Uterus (tissue), 4 donors: ENCODE data around the gene OPN1SW. TPM values are rescaled to one million over a fixed set of nuclear protein-coding genes. Genes with fewer than 3 reads are reported as not detected.

Experiments used
- DNase-seq, 2 donors: peaks; one replicate each; pipeline ENCODE4 v3.0.0-alpha.2; 2019 to 2020
- H3K27ac ChIP-seq, 2 donors: fragments of 200-600 bp; sonication (generic); 1 replicate in 1 of 2; 2 replicates in 1 of 2; pipeline ENCODE4 v1.5.1; 2016 to 2018
- H3K27me3 ChIP-seq, 2 donors: fragments of 200-600 bp; sonication (generic); one replicate each; pipeline ENCODE4 v1.5.1; 2018 to 2019; ENCODE audit warnings: control low read depth in 1 of 2
- H3K36me3 ChIP-seq, 2 donors: fragments of 200-600 bp; sonication (generic); one replicate each; pipeline ENCODE4 v1.5.1; 2019; ENCODE audit warnings: control low read depth in 1 of 2
- H3K4me1 ChIP-seq, 2 donors: fragments of 200-600 bp; sonication (generic); one replicate each; pipeline ENCODE4 v1.5.1; 2018 to 2019; ENCODE audit warnings: control low read depth in 1 of 2
- H3K4me3 ChIP-seq, 2 donors: fragments of 200-600 bp; sonication (generic); 1 replicate in 1 of 2; 2 replicates in 1 of 2; pipeline ENCODE4 v1.5.1; 2018 to 2019; ENCODE audit warnings: mild to moderate bottlenecking in 1 of 2
- H3K9me3 ChIP-seq, 2 donors: fragments of 200-600 bp; sonication (generic); one replicate each; pipeline ENCODE4 v1.5.1; 2019; ENCODE audit warnings: control low read depth in 1 of 2
- POLR2A ChIP-seq, 2 donors: fragments of 450-650 bp; IDR thresholded peaks; one replicate each; pipeline ENCODE4 v1.6.1; 2016; ENCODE audit warnings: antibody characterized with exemption in 2 of 2, mild to moderate bottlenecking in 1 of 2, moderate library complexity in 1 of 2
- intact Hi-C: fragments of 100-400 bp; cut with DNase I; formaldehyde crosslinking; loops from one replicate; pipeline ENCODE4 v1.15.1; 2023; ENCODE audit warnings: low total_unique reads
- total RNA-seq, 4 donors: library from RNA; depleted of rRNA in 3 of 4; stranded (reverse); fragments of >200 nt in 3 of 4; gene quantifications; one replicate each; pipeline versions ENCODE4 v1.1.0 to v1.2.4, GENCODE V29; 2014 to 2023
- TF ChIP-seq, protein P1 (sequence below), 4 experiments: fragments of 200-600 bp in 2 of 4; fragments of 450-650 bp in 2 of 4; sonication (generic) in 2 of 4; IDR thresholded peaks; one replicate each; pipeline ENCODE4 v1.5.1; 2016 to 2019; ENCODE audit warnings: antibody characterized with exemption in 4 of 4, mild to moderate bottlenecking in 2 of 4, moderate library complexity in 1 of 4
- donor health status: DM: yes; HTN: yes; CAD: no.

OPN1SW gene
- total RNA-seq, 4 donors from 2014 or later, result not detected

DNA sequence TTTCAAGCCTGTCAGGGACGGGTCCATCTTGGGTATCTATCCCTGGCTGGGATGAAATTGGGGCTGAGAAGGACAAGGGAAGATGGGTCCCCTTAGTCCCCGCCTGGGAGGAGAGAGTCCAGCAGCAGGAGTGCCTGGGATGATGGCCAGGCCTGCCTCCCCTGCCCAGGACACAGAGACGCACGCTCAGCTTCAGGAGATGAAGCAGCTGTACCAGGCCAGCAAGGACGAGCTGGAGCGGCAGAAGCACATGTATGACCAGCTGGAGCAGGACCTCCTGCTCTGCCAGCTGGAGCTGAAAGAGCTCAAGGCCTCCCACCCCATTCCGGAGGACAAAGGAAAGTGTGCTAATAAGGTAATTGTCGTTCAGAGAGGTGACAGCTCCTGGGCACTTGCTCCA is 31.6 kb upstream of the OPN1SW start:
- Histone ChIP-seq H3K27ac (no peak overlapping the region), H3K9me3 (no peaks in the 10 kb centered on the region), H3K36me3 (no peaks in the 10 kb centered on the region), H3K4me3 (no peak overlapping the region), H3K4me1 (no peaks in the 10 kb centered on the region), H3K27me3 (no peaks in the 10 kb centered on the region)
- no peak for TF ChIP-seq POLR2A (IDR thresholded peaks at IDR 0.05)
- TF ChIP-seq, protein P1, sequence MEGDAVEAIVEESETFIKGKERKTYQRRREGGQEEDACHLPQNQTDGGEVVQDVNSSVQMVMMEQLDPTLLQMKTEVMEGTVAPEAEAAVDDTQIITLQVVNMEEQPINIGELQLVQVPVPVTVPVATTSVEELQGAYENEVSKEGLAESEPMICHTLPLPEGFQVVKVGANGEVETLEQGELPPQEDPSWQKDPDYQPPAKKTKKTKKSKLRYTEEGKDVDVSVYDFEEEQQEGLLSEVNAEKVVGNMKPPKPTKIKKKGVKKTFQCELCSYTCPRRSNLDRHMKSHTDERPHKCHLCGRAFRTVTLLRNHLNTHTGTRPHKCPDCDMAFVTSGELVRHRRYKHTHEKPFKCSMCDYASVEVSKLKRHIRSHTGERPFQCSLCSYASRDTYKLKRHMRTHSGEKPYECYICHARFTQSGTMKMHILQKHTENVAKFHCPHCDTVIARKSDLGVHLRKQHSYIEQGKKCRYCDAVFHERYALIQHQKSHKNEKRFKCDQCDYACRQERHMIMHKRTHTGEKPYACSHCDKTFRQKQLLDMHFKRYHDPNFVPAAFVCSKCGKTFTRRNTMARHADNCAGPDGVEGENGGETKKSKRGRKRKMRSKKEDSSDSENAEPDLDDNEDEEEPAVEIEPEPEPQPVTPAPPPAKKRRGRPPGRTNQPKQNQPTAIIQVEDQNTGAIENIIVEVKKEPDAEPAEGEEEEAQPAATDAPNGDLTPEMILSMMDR (IDR thresholded peaks at IDR 0.05), result no peak
- DNase-seq, result no peak
- intact Hi-C loops, result no loop called here

DNA sequence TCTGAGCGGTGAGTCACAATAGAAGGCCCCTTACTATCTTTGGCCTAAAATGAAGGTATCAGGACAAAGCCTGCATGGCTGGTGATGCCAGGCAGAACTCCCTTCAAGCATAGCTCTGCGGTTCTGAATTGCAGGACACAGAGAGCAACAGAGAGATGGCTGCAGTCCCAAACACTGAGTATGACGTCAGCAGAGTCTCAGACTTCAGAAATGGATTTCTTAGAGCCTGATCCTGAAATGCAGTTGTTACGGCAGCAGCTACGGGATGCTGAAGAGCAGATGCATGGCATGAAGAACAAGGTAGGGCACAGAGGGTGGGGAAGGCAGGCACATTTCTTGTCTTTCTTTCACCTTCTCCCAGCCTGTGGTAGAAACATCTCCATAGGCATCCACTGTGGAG is 29.6 kb upstream of the OPN1SW start:
- no peak for TF ChIP-seq POLR2A (IDR thresholded peaks at IDR 0.05)
- TF ChIP-seq, protein P1 (IDR thresholded peaks at IDR 0.05), result no peak
- H3K4me1 ChIP-seq, result no peaks in the 10 kb centered on the region
- no peaks in the 10 kb centered on the region for H3K36me3 ChIP-seq
- H3K9me3 ChIP-seq, result no peaks in the 10 kb centered on the region
- no peaks in the 10 kb centered on the region for H3K27me3 ChIP-seq
- intact Hi-C loops, result no loop called here
- H3K4me3 ChIP-seq, result no peak overlapping the region
- H3K27ac ChIP-seq, result no peak overlapping the region
- no peak for DNase-seq

DNA sequence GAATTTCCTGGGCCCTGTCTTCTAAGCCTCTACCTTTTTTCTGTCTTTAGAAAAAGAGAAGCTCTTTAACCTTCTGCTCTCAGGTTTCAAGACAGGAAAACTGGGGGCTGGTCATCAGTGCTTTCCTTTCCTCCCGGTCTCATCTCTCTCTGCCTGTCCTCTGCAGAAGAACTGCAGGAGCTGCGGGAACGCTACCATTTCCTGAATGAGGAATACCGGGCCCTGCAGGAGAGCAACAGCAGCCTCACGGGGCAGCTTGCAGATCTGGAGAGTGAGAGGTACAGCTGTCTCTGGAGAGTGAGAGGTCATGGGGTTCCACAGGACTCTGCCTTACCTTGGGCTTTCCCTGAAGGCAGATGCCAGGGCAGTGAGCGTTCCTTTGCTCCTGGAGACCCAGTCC is 28.9 kb upstream of the OPN1SW start:
- TF ChIP-seq, protein P1 (IDR thresholded peaks at IDR 0.05), result no peak
- no peak for TF ChIP-seq POLR2A (IDR thresholded peaks at IDR 0.05)
- no peaks in the 10 kb centered on the region for H3K27me3 ChIP-seq
- no peak overlapping the region for H3K4me3 ChIP-seq
- no peak overlapping the region for H3K27ac ChIP-seq
- H3K9me3 ChIP-seq, result no peaks in the 10 kb centered on the region
- H3K36me3 ChIP-seq, result no peaks in the 10 kb centered on the region
- DNase-seq, result no peak
- intact Hi-C loops, result no loop called here
- H3K4me1 ChIP-seq, result no peaks in the 10 kb centered on the region

DNA sequence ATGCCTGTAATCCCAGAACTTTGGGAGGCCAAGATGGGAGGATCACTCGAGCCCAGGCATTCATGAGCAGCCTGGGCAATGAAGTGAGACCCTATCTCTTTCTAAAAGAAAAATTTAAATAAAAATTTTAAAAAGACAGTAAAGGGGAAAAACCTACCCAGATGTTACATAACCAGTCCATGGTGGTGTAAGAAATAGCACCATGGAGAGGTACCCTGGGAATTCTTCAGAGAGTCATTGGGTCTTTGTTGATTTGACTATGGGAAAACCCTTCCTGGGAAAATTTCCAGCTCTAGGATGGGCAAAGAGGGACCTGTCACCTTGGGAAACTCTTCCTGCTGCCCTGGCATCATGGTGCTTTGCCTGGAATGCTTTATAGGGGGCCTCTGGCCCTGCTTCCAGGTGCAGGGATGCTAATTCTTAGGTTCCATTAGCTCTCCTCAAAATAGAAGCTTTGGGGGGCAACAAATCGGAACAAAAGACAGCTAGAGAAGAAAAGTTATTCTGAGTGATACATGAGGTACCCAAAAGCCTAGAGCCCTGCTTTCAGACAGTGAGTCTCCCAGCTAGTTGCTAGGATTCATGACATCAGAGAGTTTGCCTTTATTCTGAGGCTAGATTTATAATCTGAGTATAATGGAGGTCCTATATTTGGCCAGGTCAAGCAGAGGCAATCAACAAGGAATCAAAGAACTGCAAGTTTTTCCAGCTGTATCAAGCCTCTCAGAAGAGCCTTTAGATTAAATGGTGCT is 26.2 kb upstream of the OPN1SW start:
- Histone ChIP-seq H3K27me3 (no peaks in the 10 kb centered on the region), H3K4me1 (no peaks in the 10 kb centered on the region), H3K27ac (no peak overlapping the region), H3K4me3 (no peak overlapping the region), H3K9me3 (no peaks in the 10 kb centered on the region), H3K36me3 (no peaks in the 10 kb centered on the region)
- DNase-seq, result no peak
- TF ChIP-seq, protein P1 (IDR thresholded peaks at IDR 0.05), result no peak
- TF ChIP-seq POLR2A (IDR thresholded peaks at IDR 0.05), result no peak
- intact Hi-C loops, result no loop called here

DNA sequence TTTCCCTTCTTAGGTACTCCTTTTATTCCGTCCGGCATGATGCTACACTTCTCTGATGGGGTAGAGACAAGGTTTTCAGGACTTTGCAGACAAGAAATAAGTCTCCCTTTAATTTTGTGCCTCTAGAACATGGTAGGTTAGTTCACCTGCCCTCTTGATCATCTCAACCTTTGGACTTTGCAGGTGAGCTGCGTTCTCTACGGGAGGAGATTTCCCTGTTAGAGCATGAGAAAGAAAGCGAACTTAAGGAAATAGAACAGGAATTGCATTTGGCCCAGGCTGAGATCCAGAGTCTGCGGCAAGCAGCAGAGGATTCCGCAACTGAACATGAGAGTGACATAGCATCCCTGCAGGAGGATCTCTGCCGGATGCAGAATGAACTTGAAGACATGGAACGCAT is 25.4 kb upstream of the OPN1SW start:
- TF ChIP-seq POLR2A (IDR thresholded peaks at IDR 0.05), result no peak
- TF ChIP-seq, protein P1 (IDR thresholded peaks at IDR 0.05), result no peak
- no peaks in the 10 kb centered on the region for H3K27me3 ChIP-seq
- H3K36me3 ChIP-seq, result no peaks in the 10 kb centered on the region
- intact Hi-C loops, result no loop called here
- H3K4me1 ChIP-seq, result no peaks in the 10 kb centered on the region
- no peaks in the 10 kb centered on the region for H3K9me3 ChIP-seq
- no peak for DNase-seq
- no peak overlapping the region for H3K27ac ChIP-seq
- no peak overlapping the region for H3K4me3 ChIP-seq
